ENCODE measurements around the gene OSBP2.

GRCh38 chr22:30752771-30753170 is 58.1 kb downstream of the OSBP2 start:
- no peak for TF ChIP-seq CTCF (IDR thresholded peaks at IDR 0.05)
- no peak for TF ChIP-seq POLR2A (IDR thresholded peaks at IDR 0.05)

Measured in testis (tissue), 2 donors.